Fibroblast of skin of back (primary cell): Measurements from ENCODE around the gene NFE2L1.
"Not testable (repeated sequence)": the region's sequence is repeated elsewhere in the genome, so short reads cannot be mapped to it uniquely, and the experiment has no call there.

Source experiments
- DNase-seq: peaks from one replicate; pipeline ENCODE4 v3.0.0-alpha.2; 2013

NFE2L1 gene

DNA sequence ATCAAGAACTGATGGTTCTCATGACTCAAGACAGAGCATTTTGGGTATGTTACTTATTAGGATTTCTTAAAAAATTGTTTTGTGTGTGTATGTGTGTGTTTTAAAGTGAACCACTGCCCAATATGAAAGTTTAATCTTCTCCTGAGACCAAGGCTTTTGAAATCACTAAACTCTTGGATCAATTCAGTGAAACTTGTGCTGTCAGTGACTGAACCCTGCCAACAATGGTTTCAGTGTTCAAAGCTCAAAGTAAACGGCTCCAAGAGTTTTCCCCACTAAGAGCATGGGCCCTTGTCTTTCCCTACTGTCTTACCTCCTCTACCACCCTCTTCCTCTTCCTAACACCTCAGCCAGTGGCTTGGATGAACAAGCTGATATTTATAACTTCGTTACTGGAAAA is 22.0 kb downstream of the NFE2L1 start:
- no peak for DNase-seq

DNA sequence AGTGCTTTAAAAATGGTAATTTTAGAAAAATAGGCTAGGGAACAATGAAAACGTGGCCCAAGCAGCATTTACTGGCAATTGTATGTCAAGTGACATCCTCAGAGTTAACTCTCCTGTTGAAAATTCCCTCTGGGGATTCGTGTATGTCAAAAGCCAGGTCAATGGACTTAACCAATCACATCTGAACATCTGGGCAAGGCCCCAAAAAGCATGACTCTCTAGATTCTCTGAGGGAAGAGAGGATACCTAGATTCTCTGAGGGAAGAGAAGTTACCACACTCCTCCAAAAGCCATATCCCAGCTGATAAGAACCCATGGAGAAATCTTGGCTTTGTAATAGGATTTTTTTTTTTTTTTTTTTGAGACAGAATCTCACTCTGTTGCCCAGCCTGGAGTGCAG is 23.5 kb downstream of the NFE2L1 start:
- no peak for DNase-seq

DNA sequence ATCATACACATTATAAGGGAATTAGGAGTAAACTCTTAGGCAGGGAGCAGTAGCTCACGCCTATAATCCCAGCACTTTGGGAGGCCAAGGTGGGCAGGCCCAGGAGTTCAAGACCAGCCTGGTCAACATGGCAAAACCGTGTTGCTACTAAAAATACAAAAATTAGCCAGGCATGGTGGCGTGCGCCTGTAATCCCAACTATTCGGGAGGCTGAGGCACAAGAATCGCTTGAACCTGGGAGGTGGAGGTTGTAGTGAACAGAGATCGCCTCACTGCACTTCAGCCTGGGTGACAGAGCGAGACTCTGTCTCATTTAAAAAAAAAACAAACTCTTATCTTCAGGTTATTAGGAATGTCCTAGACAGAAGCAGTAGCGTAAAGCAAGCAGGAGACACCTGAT is 24.7 kb downstream of the NFE2L1 start:
- not testable (repeated sequence) for DNase-seq

DNA sequence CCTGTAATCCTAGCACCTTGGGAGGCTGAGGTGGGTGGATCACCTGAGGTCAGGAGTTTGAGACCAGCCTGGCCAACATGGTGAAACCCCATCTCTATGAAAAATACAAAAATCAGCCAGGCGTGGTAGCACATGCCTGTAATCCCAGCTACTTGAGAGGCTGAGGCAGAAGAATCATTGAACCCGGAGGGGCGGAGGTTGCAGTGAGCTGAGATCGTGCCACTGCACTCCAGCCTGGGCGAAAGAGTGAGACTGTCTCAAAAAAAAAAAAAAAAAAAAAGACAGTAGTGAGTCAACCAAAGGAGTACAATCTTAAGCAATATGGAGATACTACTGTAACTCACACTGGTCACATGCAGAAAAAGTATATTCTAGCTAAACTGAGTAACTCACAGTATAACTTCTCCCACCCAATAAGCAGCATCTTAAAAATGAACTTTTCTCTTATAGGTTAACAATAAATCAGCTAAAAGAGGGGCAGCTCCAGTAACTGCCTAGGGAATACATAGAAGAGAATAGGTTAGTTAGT is 25.5 kb downstream of the NFE2L1 start:
- DNase-seq = not testable (repeated sequence)

DNA sequence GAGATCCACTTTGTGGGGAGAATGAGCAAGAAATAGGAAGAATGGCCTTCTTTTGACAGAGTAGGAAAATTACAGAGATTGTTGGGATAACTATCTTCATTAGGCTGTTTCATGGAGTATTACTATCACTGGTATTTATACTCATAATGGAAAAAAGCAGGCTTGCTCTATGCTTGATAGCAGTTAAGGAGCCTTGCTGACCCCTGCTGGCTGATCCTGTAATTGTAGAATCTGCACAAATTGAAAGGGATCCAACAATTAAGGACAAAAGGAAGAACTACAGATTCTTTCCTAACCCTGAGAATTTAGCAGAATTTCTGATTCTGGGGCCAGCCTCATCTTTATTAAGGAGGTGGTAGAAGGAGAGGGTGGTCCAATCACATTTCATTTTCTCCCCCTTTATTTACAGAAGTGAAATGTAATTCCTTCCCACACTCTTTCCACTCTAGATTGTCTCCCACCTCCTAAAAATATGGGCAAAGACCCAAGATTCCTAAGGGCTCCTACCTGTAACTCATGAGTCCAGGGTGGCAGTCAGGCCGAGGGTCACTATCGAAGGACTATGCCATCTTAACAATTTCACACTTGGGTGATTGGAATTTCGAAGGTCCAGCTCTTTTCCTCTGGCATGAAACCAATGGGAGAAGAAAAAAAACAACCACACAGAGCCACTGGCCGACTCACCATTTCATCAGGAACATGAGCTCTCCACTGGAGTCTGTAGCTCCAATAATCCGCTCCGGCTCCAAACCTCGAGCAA is 26.3 kb downstream of the NFE2L1 start:
- DNase-seq = peak; percentile 78

DNA sequence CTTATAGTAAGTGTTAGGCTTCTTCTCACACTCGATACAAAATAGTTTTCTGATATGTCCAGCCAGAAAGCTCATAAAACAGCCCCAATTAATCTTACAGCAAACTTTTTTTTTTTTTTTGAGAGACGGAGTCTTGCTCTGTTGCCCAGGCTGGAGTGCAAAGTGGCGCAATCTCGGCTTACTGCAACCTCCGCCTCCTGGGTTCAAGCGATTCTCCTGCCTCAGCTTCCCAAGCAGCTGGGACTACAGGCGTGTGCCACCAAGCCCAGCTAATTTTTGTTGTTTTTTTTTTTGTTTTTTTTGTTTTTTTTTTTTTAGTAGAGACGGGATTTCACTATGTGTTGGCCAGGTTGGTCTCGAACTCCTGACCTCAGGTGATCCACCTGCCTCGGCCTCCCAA is 29.0 kb downstream of the NFE2L1 start:
- not testable (repeated sequence) for DNase-seq

DNA sequence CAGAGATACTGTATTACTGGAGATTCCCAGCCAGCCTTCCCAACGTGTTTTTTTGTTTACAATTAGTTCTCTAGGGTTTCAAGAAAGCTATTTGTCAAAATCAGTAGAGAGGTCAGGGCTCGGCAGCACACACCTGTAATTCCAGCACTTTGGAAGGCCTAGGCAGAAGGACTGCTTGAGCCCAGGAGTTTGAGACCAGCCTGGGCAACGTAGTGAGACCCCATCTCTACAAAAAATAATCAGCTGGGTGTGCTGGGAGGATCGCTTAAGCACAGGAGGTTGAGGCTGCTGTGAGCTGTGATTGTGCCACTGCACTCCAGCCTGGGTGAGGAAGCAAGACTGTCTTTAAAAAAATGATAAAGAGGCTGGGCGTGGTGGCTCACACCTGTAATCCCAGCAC is 33.7 kb downstream of the NFE2L1 start:
- DNase-seq = no peak

DNA sequence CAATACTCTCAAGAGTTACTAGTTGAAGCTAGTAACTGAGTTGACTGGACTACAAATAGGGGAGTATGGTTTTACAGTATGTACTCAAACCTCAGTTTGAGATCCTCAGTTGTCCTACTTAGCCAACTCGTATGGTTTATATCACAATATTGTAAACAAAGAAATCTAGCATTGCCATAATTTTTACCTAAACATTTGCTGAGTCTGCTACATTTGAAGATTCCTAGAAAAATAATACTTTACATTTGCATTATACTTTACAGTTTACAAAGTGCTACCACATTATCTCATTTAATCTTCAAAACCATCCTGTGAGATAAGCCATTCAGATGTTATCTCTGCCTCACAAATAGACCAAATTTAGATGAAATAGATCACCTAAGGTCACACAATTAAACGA is 36.8 kb downstream of the NFE2L1 start:
- DNase-seq = no peak

DNA sequence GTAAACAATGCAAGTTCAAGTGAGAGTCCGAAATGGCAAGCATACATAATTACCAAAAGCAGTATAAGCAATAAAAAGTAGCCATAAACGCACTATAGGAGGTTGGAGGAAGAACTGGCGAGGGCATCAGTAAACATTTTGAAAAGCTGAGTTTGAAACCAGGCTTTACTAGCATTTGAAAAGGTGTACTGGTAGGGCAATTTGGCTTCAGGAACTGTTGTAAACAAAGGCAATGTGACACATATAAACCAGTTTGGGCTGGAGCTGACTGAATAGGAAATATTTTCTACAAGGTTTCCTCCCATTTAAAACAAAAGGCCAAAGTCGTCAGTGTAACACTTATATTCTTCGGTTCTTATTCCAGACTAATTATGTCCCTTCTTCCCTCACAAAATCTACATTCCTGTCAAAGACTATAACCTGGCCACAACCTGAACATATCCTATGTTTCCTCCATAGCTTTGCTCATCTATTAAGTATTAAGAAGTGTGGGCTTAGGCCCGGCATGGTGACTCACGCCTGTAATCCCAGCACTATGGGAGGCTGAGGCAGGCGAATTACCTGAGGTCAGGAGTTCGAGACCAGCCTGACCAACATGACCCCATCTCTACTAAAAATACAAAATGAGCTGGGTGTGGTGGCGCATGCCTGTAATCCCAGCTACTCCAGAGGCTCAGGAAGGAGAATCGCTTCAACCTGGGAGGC is 45.3 kb downstream of the NFE2L1 start:
- DNase-seq = no peak

DNA sequence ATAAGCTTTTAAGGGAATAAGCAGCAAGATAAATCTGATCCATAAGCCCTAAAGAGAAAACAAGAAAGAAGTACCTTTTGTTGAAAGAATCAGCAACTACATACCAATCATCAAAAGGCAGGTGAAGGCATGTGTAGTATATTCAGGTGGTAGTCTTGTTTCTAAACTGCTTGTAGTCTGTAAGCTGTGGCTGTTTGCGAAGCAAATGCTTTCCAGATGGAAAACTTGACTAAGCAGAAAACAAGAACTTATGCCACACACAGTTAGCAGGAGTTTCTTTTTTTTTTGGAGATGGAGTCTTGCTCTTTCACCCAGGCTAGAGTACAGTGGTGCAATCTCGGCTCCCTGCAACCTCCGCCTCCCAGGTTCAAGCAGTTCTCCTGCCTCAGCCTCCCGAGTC is 47.5 kb downstream of the NFE2L1 start:
- DNase-seq = no peak

DNA sequence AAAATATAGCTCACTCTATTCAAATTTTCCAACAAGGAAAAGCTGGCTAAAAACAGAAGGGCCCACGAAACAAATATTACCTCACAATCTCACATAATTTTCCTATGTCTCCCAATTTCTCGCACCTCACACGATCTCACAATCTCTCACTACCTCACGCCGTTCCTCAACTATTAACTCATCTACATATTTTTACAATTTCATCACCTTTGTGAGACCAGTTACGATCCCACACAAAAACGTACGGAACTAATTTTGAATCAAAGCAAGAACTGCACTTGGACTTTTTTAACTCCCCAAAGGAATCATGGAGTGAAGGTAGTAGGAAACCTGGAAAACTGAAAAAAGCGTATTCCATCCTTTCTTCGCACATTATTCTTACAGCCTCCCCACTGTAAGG is 52.0 kb downstream of the NFE2L1 start:
- peak; percentile 76 for DNase-seq

DNA sequence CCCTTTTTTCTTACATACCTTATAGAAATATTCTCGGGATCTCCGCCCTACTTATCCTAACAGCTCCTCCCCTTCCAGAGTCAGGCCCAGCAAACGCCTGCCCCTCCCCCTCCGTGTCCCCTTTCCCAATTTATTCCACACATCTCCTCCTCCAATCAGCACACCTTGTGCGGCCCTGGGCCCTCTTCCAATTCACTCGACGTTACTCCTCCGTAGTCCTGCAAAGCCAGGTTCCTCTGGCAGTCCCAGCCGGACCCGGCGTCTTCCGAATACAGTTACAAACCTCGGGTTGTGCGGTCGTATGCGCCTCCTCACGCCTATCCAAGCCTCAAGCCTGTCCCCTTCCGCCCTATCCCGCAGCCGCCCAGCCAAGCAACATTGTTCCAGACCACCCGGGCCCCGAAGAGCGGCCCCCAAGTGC is 52.4 kb downstream of the NFE2L1 start:
- peak; percentile 68 for DNase-seq

DNA sequence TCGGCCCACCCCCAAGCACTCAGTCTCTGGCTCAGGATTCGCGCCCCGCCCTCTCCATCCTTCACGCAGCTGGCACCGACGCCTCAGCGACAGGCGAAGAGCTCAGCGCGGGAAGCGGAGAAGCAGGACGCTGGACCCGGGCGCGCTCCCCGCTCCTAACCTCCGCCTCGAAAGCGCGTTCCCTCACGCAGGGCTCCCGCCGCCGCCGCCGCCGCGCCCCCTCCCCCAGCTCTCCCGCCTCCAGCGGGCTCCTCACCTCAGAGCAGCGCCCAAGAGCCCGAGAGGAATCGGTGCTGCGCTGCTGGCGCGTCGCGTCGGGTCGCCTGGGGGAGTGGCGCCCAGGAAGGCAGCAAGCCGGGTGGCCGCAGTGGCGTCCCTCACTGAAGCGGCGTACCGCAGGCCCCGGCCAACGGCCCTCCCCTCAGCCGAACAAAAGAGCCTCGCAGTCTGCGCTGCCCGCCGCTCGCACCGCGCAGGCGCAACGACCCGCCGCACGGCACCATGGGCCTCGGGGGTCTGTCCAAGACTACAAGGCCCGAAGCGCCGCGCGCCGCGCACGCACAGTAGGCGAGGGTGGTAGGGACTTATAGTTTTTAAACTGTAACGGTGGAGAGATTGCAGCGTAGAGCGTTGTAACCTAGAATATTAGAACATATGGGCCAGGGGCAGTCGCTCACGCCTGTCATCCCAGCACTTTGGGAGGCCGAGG is 53.0 kb downstream of the NFE2L1 start, which contains the start of gene CBX1:
CBX1 (minus strand) TSS at position 467 of the 709 bp plus-strand sequence. CDS start 24,474 bp downstream, outside the sequence.
- peak; percentile 95 for DNase-seq

DNA sequence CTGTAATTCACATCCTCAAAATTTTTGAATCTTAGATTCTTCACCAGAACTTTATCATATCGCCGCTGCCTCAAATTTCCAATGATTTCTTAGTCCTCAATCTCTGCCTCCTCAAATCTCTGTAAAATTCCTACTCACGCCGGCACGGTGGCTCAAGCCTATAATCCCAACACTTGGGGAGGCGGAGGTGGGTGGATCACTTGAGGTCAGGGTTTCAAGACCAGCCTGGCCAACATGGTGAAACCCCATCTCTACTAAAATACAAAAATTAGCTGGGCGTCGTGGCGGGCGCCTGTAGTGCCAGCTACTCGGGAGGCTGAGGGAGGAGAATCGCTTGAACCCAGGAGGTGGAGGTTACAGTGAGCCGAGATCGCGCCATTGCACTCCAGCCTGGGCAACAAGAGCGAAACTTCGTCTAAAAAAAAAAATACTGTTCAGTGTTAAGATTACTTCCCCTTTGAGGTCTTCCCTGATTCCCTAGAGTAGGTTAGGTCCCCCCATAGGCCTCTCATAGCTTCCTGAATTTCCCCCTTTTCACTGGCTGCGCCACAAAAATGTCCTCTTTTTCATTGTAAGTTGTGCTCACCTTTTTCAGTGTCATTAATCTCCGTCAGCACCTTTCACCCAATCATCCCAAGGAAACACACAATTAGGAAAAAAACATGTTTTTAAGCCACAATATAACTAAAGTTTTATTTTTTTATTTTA is 54.0 kb downstream of the NFE2L1 start:
- DNase-seq = no peak

DNA sequence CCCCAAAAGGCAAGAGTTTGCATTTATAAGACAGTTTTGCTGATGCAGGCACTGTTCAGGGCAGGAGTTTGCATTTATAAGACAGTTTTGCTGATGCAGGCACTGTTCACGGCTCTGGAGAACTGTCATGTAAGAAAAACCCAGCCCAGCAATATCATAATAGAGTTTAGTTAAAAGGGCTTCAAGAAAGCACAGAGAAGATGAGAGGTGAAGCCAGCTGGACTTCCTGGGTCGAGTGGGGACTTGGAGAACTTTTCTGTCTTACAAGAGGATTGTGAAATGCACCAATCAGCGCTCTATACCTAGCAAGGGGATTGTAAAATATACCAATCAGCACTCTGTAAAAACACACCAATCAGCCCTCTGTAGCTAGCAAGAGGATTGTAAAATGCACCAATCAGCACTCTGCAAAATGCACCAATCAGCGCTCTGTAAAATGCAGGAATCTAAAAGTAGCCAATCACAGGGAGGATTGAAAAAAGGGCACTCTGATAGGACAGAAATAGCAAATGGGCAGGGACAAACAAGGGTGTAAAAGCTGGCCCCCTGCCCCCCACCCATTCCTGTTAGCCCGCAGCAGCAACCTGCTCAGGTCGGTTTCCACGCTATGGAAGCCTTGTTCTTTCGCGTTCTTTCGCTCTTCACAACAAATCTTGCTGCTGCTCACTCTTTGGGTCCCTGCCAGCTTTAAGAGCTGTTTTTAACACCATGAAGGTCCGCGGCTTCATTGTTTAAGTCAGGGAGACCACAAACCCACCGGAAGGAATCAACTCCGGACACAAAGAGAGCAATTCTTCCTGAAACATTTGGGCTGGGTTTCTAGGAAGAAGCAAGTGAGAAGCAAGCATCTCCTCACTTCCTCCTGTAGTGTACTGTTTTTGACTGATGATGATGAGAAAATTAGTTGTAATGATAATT is 54.9 kb downstream of the NFE2L1 start:
- no peak for DNase-seq

DNA sequence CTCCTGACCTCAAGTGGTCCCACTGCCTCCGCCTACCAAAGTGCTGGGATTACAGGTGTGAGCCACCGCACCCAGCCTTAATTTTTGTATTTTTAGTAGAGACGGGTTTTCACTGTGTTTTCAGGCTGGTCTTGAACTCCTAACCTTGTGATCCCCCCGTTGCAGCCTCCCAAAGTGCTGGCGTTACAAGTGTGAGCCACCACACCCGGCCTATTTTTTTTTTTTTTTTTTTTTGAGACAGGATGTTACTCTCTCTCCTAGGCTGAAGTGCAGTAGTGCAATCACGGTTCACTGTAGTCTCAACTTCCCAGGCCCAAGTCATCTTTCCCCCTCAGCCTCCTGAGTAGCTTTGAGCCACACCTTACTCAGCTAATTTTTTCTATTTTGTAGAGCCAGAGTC is 56.3 kb downstream of the NFE2L1 start:
- no peak for DNase-seq

DNA sequence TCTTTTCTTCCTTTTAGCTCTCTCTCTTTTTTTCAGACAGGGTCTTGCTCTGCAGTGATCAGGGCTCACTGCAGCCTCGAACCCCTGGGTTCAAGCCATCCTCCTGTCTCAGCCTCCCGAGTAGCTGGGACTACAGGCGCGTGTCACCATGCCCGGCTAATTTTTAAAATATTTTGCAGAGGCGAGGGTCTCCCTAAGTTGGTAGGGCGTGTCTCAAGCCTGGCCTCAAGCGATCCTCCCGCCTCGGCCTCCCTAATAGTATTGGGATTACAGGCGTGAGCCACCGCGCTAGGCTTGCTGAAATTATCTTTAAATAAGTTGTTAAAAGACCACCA is 58.6 kb downstream of the NFE2L1 start:
- no peak for DNase-seq

DNA sequence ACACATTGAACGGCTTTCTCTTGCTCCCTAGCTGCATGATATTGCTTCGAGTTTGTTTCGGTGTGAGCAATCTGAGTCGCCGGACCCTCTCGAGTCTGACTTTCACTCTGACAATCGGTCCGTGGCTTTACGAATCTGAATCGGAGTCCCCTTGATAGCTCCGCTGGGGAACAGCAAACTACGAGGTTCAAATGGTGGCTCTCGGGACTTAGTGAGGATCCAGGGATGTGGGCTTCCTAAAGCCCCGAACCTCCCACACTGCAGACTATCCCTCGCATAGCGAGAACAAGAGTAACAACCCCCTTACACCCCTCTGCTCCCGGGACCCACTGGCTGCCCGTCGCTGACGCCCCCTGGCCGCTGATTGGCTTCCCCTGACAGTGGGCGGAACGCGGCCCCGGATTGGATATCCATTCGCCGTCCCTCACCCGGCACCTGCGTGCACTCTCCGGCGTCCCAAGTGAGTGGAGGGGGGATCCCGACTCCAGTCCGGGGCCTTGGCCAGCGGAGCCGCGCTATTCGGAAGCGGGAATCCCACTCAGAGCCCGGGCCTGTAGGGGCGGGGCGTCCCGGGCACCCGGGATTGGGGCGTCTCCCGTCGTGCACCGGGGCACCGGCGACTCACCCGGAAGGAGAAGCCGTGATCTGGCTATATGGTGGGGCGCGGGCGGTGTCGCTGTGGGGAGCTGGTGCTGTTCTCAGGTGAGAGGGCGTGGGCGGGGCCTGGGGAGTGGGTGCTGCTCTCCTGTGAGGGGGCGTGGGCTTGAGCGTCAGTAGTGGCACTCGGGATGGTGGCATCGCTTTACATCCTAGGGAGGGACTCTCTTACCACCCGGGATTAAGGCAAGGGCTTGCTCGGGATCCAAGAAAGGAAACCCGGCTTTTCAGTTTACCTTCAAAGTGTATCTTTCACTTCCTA is 59.2 kb downstream of the NFE2L1 start, which contains the start of gene SNX11:
SNX11 (plus strand) TSS at position 630 of the 919 bp plus-strand sequence. CDS start 4,278 bp downstream, outside the sequence.
- peak; percentile 90 for DNase-seq

DNA sequence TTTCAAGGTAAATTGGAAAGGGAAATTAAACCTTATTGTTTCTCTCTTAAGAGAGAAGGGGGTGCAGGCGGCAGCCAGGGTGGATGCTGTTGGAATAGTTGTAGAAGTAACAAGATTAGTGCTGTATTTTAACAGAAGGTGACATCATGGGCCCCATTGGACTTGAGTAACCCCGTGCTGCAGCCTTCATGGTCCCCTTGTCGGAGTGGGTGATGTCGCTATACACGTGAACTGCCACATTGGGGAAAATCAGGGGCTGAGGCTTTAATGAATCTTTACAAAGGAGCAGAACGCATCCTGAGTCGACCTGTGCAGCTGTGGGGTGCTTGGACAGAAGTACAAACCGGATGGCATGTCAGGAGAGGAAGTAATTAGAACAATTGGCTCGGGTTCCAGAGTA is 62.6 kb downstream of the NFE2L1 start:
- no peak for DNase-seq
